M059J (cell line): Measurements from ENCODE around the gene CP. TPM values are rescaled to one million over a fixed set of nuclear protein-coding genes. Genes with fewer than 3 reads are reported as not detected.

Experiments
- DNase-seq: peaks from one replicate; pipeline ENCODE4 v3.0.0-alpha.2; 2012; ENCODE audit warnings: low read depth
- total RNA-seq: library from RNA; depleted of rRNA; stranded (reverse); fragments of >200 nt; shearing (Covaris generic); gene quantifications from 2 replicates; pipeline ENCODE4 v1.2.3, GENCODE V29; 2014

CP gene
- total RNA-seq, 1 experiment from 2014 or later, result 2.7 TPM

- DNase-seq, result no peak
These were observed 35.4 kb downstream of the CP start for GRCh38 chr3:149186219-149186618.

- no peak for DNase-seq
These were observed 40.4 kb downstream of the CP start for GRCh38 chr3:149181182-149181581.

GRCh38 chr3:149180057-149180573 lies 41.5 kb downstream of the CP start:
- peak; percentile 100 for DNase-seq

DNA sequence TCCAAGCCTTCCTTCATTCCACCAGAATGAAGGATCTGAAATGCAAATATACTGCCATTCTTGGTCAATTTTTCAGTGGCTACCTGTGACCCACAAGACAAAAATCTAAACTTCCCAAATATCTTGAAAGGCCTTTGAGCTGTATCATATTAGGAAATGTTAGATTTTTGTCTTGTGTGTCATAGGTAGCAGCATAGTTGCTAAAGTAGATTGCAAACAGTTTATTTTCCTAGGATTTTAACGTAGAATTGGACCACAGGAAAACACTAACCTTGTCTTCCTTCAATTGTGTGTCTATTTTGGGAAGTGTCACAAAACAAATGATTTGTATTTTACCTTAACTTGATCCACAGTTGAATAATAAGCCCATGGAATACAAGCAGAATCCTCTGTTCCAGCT lies 42.4 kb downstream of the CP start:
- peak; percentile 86 for DNase-seq

GRCh38 chr3:149177122-149177521 lies 44.5 kb downstream of the CP start:
- no peak for DNase-seq

- DNase-seq, result peak; percentile 69
These were observed 46.7 kb downstream of the CP start for GRCh38 chr3:149174901-149175300.

DNA sequence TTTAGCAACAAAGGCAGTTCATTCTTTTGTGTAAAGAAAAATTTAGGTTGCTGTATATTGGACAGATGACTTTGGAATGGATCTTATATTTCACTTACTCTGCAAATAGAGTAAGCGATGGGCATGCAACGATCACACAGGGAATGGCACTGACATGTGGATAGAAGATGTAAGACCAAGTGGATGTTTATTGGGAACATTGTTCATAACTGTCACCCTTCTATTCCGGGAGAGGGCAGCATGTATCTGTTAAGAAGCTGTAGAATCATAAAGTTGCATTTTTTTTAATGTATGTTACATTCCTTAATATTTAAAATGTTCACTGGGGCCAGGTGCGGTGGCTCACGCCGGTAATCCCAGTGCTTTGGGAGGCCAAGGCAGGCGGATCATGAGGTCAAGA lies 51.0 kb downstream of the CP start:
- no peak for DNase-seq

DNA sequence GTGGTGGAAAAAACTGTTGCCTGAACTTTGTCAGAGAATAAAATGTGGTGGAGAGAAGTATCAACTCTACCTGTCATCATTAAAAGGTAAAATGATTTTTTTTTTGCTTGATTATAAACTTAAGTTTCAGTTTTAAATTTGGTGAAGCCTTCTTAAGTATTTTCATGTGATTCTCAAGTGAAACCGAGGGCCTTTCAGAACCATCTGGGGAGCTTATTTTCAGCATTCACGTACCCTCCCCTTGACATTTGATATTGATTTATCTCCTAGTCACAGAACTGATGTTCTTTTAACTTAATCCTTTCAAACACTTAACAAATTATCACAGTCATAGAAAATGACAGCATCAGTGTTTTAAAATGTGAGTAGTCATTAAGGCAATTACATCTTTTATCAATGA lies 53.7 kb downstream of the CP start:
- no peak for DNase-seq

GRCh38 chr3:149163066-149163465 lies 58.6 kb downstream of the CP start:
- DNase-seq, result no peak

GRCh38 chr3:149162007-149162406 lies 59.6 kb downstream of the CP start:
- DNase-seq, result no peak

DNA sequence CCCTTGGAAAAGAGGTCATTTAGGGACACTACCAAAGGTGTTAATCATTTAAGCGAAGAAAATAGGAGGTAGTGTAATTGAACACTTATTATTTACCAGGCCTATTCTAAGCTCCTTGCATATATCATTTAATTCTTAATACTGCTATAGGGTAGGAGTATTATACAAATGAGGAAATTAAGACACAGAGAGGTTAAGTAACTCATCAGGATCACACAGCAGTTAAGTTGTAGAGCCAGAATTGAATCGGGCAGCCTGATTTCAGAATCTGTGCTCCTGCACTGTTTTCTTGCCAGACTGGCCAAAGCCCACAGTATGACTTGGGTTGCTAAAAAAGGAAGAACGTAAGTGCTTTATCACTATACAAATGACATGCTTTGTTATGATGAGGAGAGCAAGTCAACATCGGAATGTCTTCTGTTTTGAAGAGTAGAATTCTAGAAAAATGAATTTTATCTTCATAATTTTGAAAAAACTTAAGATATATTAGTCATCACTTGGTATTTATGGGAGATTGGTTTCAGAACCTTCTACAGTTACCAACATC lies 60.8 kb downstream of the CP start:
- DNase-seq, result no peak

DNA sequence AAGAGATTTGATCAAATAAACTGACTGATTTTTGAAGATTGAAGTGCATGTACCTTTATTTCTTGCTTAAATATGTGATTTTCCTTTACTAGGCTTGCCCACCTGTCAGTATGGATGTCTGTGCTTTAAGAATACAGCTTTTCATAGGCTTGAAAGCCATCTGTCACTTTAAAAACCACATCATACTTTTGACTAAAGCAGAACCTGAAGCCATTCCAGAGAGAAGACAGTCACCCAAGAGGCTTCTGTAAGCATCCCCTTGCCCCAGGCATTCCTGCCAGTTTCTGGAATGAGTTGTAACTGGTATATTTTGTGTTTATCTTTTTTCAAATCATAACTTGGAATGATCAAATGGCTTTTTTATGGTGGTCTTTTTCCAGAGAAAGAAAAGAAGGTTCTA lies 68.2 kb downstream of the CP start:
- peak; percentile 63 for DNase-seq

DNA sequence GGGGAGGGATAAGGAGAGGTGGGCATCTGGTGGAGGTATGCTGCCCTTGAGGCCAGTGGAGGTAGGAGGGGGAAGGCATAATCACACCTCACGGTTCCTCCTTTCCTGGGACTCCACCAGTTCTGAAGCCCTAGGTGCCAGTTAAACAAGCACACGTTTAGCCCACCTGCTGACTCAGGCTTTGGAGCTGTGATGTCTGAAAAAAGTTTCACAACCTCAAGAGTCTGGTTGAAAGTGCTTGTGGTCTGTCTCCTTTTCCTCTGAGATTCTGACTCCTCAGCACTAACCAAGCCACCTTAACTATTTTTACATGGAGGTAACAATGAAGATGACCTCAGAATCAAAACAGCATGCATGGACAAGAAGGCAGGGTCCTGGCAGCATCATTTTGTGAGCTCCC lies 69.2 kb downstream of the CP start:
- DNase-seq, result peak; percentile 83

DNA sequence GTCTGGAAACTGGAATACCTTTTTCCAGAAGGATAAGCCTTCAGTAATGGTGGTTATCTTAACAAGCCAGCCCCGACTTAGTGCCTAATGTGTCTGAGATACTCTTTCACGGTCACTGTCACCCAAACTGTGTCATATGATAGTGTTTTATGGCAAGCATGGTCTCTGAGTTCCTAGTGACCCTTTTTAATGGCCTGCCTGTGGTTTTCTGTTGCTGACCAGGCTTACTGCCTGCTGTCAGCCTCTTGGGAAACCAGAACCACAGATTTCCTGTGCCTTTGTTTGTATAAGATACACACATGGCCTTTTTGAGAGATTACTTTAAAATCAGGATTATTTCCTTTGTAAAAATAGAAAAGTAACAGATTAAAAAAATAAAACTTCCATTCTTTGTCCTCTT lies 69.8 kb downstream of the CP start:
- DNase-seq, result peak; percentile 89

GRCh38 chr3:149150436-149150835 lies 71.2 kb downstream of the CP start:
- DNase-seq, result no peak

- DNase-seq, result no peak
These were observed 75.7 kb downstream of the CP start for GRCh38 chr3:149145974-149146373.

DNA sequence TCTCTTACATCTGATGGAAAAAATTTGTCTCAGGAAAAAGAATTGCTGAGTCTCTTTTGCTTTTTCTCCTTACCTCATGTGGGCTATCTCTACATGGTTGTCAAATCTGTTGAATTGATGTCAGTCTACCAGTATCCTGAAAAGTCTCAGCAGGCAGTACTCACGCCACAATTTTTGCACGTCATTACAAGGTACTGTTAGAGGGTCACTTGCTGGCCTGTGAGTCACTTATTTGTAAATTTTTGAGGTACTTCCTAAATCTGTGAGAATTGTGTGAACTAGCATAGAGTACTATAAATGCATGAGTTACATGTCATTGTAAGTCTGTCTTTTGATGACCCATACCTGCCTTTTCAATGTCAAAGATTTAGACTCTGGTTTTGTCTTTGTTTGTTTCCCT lies 76.3 kb downstream of the CP start:
- no peak for DNase-seq

DNA sequence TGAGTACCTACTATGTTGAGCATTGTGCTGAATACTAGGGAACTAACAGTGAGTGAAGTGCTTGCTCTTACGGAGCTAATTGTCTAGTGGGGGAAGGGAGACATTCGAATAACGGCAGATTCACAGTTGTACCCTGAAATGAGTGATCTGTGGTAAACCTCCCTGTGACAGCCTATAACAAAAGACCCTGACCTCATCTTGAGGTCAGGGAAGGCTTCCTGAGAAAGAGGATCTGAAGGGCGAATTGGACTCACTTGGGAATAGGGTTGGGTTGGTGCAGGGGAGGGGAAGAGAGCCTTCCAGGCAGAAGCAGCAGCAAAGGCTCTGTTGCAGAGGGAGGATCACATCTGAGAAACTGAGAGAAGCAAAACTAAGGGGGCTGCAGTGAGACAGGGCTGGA lies 78.9 kb downstream of the CP start:
- no peak for DNase-seq

- DNase-seq, result peak; percentile 92
These were observed 87.1 kb downstream of the CP start for GRCh38 chr3:149134575-149134974.

DNA sequence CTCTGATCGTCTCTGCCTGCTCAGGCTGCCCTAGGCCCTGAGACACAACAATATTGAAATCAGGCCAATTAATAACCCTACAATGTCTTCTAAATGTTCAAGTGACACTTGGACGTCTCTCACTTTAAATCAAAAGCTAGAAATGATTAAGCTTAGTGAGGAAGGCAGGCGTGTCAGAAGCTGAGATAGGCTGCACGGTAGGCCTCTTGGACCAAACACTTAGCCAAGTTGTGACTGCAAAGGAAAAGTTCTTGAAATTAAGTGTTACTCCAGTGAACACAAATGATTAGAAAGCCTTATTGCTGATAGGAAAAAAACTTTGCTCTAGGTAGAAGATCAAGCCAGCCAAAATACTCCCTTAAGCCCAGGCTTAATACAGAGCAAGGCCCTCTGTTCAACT lies 90.0 kb downstream of the CP start:
- no peak for DNase-seq

- peak; percentile 94 for DNase-seq
These were observed 92.1 kb downstream of the CP start, which contains the start of gene HPS3 for GRCh38 chr3:149129326-149130205. Gene HPS3, plus strand, starts transcription at chr3:149129638. Its CDS starts 86 bp downstream, at chr3:149129724.

DNA sequence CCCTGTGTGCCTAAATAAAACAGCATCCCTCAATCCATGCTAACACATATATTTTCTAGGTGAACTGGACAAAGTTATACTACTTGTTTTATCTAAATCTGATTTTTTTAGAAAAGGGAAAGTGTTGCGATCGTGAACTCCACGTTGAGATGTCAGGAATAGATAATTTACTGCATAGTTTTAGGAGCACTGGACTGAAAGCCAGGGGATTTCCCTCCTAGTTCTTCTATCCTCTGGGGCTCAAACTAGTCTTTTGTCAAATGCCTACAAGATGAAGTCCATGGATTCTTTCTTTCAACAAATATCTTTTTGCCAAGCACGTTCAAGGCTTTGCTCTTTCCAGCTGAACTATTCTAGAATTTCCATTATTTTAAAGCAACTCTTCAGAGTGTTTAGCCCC lies 92.8 kb downstream of the CP start:
- DNase-seq, result peak; percentile 31
